Esophagus muscularis mucosa (tissue), 4 donors: ENCODE measurements around the gene SPAG7.

Experiments
- EP300 ChIP-seq: sonication (generic); formaldehyde crosslinking; IDR thresholded peaks from one replicate; pipeline ENCODE4 v1.6.1; 2017; ENCODE audit warnings: antibody characterized with exemption
- POLR2A ChIP-seq: fragments of 450-650 bp; IDR thresholded peaks from one replicate; pipeline ENCODE4 v1.6.1; 2017; ENCODE audit warnings: antibody characterized with exemption, moderate library complexity, mild to moderate bottlenecking, low read depth
- POLR2AphosphoS5 ChIP-seq, 2 donors: sonication (generic); formaldehyde crosslinking; IDR thresholded peaks; one replicate each; pipeline ENCODE4 v1.6.1; 2017; ENCODE audit warnings: antibody characterized with exemption in 2 of 2
- TF ChIP-seq, protein P1 (sequence below), 3 experiments: fragments of 200-600 bp in 2 of 3; fragments of 450-650 bp in 1 of 3; sonication (generic) in 2 of 3; IDR thresholded peaks; one replicate each; pipeline ENCODE4 v1.5.1; 2017 to 2019; ENCODE audit warnings: antibody characterized with exemption in 3 of 3, mild to moderate bottlenecking in 2 of 3, moderate library complexity in 1 of 3

DNA sequence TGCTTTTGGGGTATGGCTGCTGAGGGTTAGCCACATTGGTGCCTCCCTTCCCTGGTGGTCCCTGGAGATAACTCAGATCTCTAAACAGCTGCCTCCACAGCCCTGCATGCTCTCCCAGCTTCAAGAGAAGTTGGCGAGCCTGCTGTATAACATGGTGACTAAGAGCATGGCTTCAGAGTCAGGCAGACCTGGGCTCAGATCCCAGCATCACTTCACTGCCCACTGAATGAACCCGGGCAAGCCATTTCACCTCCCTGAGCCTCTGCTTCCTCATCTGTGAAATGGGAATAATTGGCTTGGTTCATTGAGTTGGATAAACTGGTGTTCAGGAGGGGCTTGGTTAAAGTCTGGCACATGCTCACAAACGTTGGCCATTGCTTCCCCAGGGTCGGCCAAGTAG is 46.7 kb upstream of the SPAG7 start:
- TF ChIP-seq POLR2A = no peak
- TF ChIP-seq, protein P1, sequence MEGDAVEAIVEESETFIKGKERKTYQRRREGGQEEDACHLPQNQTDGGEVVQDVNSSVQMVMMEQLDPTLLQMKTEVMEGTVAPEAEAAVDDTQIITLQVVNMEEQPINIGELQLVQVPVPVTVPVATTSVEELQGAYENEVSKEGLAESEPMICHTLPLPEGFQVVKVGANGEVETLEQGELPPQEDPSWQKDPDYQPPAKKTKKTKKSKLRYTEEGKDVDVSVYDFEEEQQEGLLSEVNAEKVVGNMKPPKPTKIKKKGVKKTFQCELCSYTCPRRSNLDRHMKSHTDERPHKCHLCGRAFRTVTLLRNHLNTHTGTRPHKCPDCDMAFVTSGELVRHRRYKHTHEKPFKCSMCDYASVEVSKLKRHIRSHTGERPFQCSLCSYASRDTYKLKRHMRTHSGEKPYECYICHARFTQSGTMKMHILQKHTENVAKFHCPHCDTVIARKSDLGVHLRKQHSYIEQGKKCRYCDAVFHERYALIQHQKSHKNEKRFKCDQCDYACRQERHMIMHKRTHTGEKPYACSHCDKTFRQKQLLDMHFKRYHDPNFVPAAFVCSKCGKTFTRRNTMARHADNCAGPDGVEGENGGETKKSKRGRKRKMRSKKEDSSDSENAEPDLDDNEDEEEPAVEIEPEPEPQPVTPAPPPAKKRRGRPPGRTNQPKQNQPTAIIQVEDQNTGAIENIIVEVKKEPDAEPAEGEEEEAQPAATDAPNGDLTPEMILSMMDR (IDR thresholded peaks at IDR 0.05) = no peak
- TF ChIP-seq POLR2AphosphoS5 (IDR thresholded peaks at IDR 0.05) = no peak
- TF ChIP-seq EP300 = no peak
